C4-2B (cell line): ENCODE data around the gene PSAP.
A peak's percentile ranks its signal among the peaks of the same experiment; 100 is the strongest.

Experiments
- H3K27ac ChIP-seq: fragments of 450-650 bp; 2 replicates; pipeline ENCODE4 v1.5.1; 2017
- ZFX ChIP-seq: fragments of 450-650 bp; IDR thresholded peaks from 2 replicates; pipeline ENCODE4 v1.6.1; 2017
- TF ChIP-seq, protein P1 (sequence below): fragments of 450-650 bp; conservative IDR thresholded peaks from 2 replicates; pipeline ENCODE4 v1.5.1; 2017; ENCODE audit warnings: mild to moderate bottlenecking

Gene PSAP

GRCh38 chr10:71864911-71865361 is 13.9 kb upstream of the PSAP start:
- TF ChIP-seq, protein P1, sequence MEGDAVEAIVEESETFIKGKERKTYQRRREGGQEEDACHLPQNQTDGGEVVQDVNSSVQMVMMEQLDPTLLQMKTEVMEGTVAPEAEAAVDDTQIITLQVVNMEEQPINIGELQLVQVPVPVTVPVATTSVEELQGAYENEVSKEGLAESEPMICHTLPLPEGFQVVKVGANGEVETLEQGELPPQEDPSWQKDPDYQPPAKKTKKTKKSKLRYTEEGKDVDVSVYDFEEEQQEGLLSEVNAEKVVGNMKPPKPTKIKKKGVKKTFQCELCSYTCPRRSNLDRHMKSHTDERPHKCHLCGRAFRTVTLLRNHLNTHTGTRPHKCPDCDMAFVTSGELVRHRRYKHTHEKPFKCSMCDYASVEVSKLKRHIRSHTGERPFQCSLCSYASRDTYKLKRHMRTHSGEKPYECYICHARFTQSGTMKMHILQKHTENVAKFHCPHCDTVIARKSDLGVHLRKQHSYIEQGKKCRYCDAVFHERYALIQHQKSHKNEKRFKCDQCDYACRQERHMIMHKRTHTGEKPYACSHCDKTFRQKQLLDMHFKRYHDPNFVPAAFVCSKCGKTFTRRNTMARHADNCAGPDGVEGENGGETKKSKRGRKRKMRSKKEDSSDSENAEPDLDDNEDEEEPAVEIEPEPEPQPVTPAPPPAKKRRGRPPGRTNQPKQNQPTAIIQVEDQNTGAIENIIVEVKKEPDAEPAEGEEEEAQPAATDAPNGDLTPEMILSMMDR, result no peak
- TF ChIP-seq ZFX, result no peak
- no peak overlapping the region for H3K27ac ChIP-seq

GRCh38 chr10:71863203-71863602 is 12.2 kb upstream of the PSAP start:
- TF ChIP-seq, protein P1, result no peak
- no peak for TF ChIP-seq ZFX
- no peak overlapping the region for H3K27ac ChIP-seq

- peak; percentile 59; the same call in 1 of the 2 replicates for TF ChIP-seq ZFX
- TF ChIP-seq, protein P1, result no peak
- H3K27ac ChIP-seq, result peak overlapping the region; percentile 67
Measured at GRCh38 chr10:71860243-71861029, 9.4 kb upstream of the PSAP start.

- H3K27ac ChIP-seq, result no peak overlapping the region
- TF ChIP-seq, protein P1, result no peak
- no peak for TF ChIP-seq ZFX
Measured at GRCh38 chr10:71857934-71858890, 7.2 kb upstream of the PSAP start.

- TF ChIP-seq, protein P1, result no peak
- TF ChIP-seq ZFX, result no peak
Measured at GRCh38 chr10:71856619-71857018, 5.6 kb upstream of the PSAP start.

DNA sequence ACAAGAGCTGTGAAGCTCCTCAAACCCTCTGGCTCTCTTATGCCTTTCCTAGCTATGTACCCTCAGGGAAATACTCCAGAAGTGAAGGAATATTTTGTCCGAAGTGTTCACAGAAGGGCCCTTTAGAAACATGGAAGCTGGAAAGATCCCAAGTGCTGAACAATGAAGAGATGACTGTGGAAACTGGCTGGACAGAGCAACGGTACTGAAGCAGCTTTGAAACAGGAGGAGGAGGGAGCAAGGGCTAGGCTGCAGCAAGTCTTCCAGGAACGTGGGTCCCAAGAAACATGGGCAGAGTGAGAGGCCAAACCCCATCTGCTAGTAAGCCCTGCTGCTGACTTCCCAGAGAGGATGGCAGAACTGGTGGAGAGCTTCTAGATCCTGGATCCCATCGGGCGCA is 3.0 kb upstream of the PSAP start:
- H3K27ac ChIP-seq, result no peak overlapping the region
- no peak for TF ChIP-seq ZFX
- TF ChIP-seq, protein P1, result no peak

More at GRCh38 chr10:71856619-71857018, 5.6 kb upstream of the PSAP start:
- no peak overlapping the region for H3K27ac ChIP-seq
